ENCODE data around the gene NDUFB10.
A peak's percentile ranks its signal among the peaks of the same experiment; 100 is the strongest.

NDUFB10 gene

DNA sequence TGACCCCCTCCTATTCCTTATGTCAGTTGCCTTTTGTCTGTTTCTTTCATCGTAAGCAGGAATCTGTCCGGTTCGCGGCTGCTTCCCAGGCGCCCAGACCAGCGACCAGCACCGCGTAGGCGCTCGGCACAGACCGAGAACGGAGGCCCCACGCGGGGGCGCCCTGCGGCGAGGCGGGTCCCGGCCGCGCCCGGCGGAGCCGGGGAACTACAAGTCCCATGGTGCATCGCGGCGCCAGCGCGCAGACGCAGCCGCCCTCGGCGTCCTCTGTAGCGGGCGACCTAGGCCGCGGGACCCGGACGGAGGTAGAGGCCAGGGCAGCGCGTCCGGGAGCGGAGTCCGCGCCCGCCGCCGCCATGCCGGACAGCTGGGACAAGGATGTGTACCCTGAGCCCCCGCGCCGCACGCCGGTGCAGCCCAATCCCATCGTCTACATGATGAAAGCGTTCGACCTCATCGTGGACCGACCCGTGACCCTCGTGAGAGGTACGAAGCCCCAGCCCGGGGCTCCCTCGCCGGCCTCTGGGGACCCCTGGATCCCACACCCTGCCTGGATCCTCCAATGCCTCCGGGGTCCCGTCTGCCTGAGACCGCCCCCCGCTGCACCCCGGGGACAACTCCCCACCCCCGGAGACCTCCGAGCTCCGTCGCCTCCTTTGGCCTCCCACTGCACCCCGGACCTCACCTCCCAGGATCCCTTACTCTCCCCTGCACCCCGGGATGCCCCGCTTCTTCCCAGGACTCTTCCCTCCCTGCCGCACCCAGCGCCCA, at the start of gene NDUFB10:
Gene NDUFB10, plus strand, starts transcription at position 270 of the 771 bp plus-strand sequence. Its CDS starts 87 bp downstream, at position 357.
- TF ChIP-seq, protein P1, sequence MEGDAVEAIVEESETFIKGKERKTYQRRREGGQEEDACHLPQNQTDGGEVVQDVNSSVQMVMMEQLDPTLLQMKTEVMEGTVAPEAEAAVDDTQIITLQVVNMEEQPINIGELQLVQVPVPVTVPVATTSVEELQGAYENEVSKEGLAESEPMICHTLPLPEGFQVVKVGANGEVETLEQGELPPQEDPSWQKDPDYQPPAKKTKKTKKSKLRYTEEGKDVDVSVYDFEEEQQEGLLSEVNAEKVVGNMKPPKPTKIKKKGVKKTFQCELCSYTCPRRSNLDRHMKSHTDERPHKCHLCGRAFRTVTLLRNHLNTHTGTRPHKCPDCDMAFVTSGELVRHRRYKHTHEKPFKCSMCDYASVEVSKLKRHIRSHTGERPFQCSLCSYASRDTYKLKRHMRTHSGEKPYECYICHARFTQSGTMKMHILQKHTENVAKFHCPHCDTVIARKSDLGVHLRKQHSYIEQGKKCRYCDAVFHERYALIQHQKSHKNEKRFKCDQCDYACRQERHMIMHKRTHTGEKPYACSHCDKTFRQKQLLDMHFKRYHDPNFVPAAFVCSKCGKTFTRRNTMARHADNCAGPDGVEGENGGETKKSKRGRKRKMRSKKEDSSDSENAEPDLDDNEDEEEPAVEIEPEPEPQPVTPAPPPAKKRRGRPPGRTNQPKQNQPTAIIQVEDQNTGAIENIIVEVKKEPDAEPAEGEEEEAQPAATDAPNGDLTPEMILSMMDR (conservative IDR thresholded peaks at IDR 0.05; ENCODE audit: low read depth, low read length): peak; percentile 40
- peak within 1 kb of the TSS; percentile 92 for H3K4me3 ChIP-seq (ENCODE audit: low read depth, low read length)
- DNase-seq (ENCODE audit: low read depth): peak; percentile 90

DNA sequence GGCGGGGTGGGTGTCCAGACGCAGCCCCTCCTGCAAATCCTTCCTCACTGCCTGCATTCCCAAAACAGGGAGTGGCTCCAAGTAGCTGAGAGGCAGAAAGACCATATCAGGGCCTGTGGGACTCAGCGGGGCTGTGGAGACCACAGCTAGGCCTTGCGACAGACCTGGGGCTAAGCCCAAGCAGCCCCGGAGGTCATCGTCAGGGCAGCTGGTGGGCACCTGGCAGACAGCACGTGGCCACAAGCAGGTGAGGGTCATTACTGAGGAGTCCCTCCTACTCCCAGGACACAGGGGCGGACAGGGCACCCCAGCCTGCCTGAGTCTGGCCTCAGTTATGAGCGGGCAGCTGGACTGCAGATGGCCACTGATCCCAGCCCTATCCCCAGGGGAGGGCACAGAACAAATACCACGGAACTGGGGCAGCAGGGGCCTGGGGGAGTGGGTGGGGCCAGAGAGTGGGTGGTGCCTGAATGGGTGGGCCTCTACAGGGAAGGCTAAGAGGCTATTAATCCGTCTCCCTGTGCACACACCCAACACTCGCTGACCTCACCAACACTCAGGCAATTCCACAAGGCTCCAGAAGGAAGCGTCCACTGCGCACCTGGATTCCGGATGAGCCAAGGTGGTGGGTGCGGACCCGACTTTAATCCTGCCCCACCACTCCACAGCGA, 49.6 kb upstream of the NDUFB10 start:
- no peak for DNase-seq (ENCODE audit: low read depth)
- H3K4me3 ChIP-seq (ENCODE audit: low read depth, low read length): no peak overlapping the region
- TF ChIP-seq, protein P1 (conservative IDR thresholded peaks at IDR 0.05; ENCODE audit: low read depth, low read length): no peak

DNA sequence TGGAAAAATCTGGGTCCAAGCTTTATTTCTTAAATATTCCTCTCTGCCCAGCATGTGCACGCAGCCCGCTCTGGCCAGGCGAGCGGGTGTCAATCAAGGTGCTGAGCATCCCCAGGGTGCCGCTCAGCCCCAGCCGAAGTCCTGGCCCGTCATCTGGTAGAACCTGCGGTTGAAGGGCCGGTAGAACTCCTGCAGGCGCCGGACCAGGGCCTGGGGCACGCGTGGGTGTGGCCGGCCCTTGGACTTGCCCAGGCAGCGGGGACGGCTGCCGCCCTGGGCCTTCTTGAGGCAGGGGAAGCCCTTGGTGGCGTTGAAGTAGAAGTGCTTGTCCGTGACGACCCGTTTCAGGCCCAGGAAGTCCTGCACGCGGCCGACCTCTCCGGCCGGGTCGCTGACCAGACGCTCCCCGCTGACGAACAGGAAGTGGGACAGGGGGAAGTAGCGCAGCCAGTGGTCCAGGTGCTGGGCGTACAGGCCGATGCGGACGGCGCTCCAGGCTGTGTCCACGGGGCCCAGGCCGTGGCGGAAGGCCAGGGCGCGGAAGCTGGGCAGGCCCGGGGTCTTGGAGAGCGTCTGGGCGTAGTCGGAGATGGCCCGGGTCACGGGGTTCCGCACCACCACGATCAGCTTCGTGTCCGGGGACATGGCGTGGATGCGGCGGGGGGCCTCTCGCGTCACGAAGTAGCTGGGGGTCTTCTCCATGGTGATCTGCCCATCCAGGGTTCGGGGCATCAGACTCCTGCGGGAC, 47.7 kb upstream of the NDUFB10 start:
- no peak for DNase-seq (ENCODE audit: low read depth)
- TF ChIP-seq, protein P1 (conservative IDR thresholded peaks at IDR 0.05; ENCODE audit: low read depth, low read length): no peak
- no peak overlapping the region for H3K4me3 ChIP-seq (ENCODE audit: low read depth, low read length)

DNA sequence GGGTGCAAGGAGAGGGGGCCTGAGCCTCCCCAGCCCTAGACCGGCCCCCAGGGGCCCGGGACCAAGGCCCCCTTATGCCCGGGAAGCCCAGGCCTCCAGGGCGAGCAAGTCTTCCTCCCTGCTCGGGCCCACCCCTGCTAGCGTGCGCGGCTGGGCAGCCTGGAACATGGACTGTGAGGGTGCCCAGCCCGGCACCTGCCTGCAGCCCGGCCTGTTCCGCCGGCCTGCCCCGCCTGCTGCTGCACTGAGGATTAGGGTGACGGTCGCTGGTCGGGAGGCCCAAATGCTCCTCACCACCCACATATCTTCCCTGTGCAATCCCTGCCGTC, 47.2 kb upstream of the NDUFB10 start:
- no peak overlapping the region for H3K4me3 ChIP-seq (ENCODE audit: low read depth, low read length)
- no peak for DNase-seq (ENCODE audit: low read depth)
- TF ChIP-seq, protein P1 (conservative IDR thresholded peaks at IDR 0.05; ENCODE audit: low read depth, low read length): no peak

DNA sequence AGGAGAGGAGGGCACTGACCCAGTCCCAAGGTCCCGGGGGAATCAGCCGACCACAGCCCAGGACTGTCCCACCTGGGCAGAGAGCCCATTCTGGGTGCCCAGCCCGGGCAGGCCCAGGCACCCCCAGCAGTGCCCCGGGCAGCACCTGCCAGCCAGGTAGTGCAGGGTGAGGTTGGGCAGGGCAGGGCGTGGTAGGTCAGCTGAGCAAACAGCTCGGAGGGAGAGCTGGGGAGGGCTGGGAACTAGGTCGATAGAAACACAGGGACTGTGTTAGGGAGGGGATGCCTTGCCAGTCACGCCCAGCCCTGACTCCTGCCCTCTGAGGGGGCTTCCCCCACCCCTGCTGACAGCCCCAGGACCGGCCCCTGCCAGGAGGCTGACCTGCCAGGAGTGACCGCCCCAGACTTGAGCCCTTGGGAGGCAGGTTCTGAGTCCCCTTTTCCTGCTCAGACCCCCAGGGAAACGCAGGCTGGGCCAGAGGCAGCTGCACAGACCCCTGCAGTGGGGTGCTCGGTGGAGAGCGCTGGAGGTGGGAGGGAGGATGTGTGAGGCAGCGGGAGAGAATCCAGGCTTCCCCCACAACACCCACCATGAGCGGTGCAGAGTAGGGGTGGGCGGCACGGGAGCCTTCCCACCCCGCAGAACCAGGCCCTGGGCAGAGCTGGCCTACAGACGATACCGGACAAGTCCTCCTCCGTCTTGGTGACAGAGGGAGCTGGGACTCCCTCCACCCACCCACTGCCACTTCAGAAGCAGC, 45.8 kb upstream of the NDUFB10 start:
- TF ChIP-seq, protein P1 (conservative IDR thresholded peaks at IDR 0.05; ENCODE audit: low read depth, low read length): no peak
- H3K4me3 ChIP-seq (ENCODE audit: low read depth, low read length): no peak overlapping the region
- no peak for DNase-seq (ENCODE audit: low read depth)

DNA sequence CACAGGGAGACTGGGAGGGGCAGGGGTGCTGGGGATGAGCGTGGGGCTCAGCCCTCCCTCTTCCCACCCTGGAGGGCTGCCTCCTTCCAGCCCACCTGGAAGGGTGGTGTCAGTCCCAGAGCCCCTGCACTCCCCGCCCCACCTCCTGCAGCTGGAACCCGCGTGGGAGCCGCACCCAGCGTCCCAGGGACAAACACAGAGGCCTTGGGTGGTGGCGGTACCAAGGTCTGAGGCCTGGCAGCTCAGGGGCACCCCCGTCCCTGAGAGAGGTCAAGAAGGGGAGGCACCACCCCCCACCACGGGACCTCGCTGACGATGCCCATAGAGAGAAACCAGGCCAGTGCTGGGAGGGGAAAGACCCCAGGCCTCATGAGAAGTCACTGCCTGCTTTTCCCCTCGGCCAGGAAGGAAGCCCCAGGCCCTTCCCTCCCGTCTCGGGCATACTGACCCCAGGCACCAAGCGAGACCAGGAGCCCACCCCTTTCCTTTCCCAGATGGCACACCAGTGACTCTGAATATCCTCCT, 45.2 kb upstream of the NDUFB10 start:
- H3K4me3 ChIP-seq (ENCODE audit: low read depth, low read length): no peak overlapping the region
- TF ChIP-seq, protein P1 (conservative IDR thresholded peaks at IDR 0.05; ENCODE audit: low read depth, low read length): no peak
- DNase-seq (ENCODE audit: low read depth): no peak

All from choroid plexus epithelial cell (primary cell).